ENCODE results near the gene IL3RA.
"Not testable (repeated sequence)": the region's sequence is repeated elsewhere in the genome, so short reads cannot be mapped to it uniquely, and the experiment has no call there.

IL3RA gene

GRCh38 chrX:1341545-1342184 is 5.1 kb downstream of the IL3RA start:
- peaks cover 6 to 9% of the 10 kb centered on the region in 2 donors for H3K9me3 ChIP-seq (replicated peaks in 1 of 2; ENCODE audit: control insufficient read depth in 2 of 2, insufficient read depth in 1 of 2, low read depth in 1 of 2, low read length in 2 of 2)
- H4K8ac ChIP-seq (ENCODE audit: low read depth, low read length): peak overlapping the region; percentile 20
- no peak overlapping the region for H3K27ac ChIP-seq (replicated peaks; ENCODE audit: low read length)
- no peaks in the 10 kb centered on the region for H3K27me3 ChIP-seq (ENCODE audit: control insufficient read depth in 3 of 3, insufficient read depth in 3 of 3, low read depth in 1 of 3, low read length in 3 of 3)
- no peak overlapping the region for H3K9ac ChIP-seq (ENCODE audit: low read depth, low read length, poor library complexity)
- peak overlapping the region; percentile 40 for H3K14ac ChIP-seq (ENCODE audit: low read length)
- H2BK120ac ChIP-seq (ENCODE audit: low read depth, low read length): no peak overlapping the region
- no peak overlapping the region for H2BK5ac ChIP-seq (ENCODE audit: low read length)
- WGBS, 2 donors (ENCODE audit: extremely low coverage in 2 of 2, insufficient read length in 2 of 2, insufficient replicate concordance in 1 of 2): no CpG with 5 or more reads among the region's 22 CpGs
- no peak overlapping the region for H2BK15ac ChIP-seq (ENCODE audit: low read length)
- no peak overlapping the region for H3K4me2 ChIP-seq (ENCODE audit: insufficient read depth, low read length, poor library complexity, severe bottlenecking)
- peak overlapping the region; percentile 80 for H3K23ac ChIP-seq (ENCODE audit: low read depth, low read length, poor library complexity)
- H4K91ac ChIP-seq (ENCODE audit: low read depth, low read length, poor library complexity): no peak overlapping the region
- no peaks in the 10 kb centered on the region for H3K4me1 ChIP-seq (ENCODE audit: control insufficient read depth in 2 of 2, insufficient read depth in 1 of 2, low read depth in 1 of 2, low read length in 2 of 2)
- no peak overlapping the region for H2BK12ac ChIP-seq (ENCODE audit: low read length)
- no peak for DNase-seq (ENCODE audit: low spot score)
- no peak overlapping the region for H2AFZ ChIP-seq (ENCODE audit: low read length)
- no peak overlapping the region for H3K18ac ChIP-seq (ENCODE audit: low read length)
- H3K4me3 ChIP-seq (ENCODE audit: low read length in 2 of 2): peak overlapping the region in 1 of 2 donors; percentile 0
- H3K4ac ChIP-seq (ENCODE audit: low read length): no peak overlapping the region
- peaks cover 6 to 7% of the 10 kb centered on the region in 2 donors for H3K36me3 ChIP-seq (replicated peaks in 1 of 2; ENCODE audit: control insufficient read depth in 2 of 2, insufficient read depth in 2 of 2, low read length in 2 of 2)
- H2AK5ac ChIP-seq (ENCODE audit: low read depth, low read length): no peak overlapping the region
- no peaks in the 10 kb centered on the region for H3K79me1 ChIP-seq (ENCODE audit: low read depth, low read length)

- not testable (repeated sequence) for H2BK120ac ChIP-seq (ENCODE audit: low read depth, low read length); H3K79me1 ChIP-seq (ENCODE audit: low read depth, low read length); H3K27me3 ChIP-seq (ENCODE audit: control insufficient read depth in 3 of 3, insufficient read depth in 3 of 3, low read depth in 1 of 3, low read length in 3 of 3); H2BK12ac ChIP-seq (ENCODE audit: low read length); H3K4me3 ChIP-seq (ENCODE audit: low read length in 2 of 2); H4K91ac ChIP-seq (ENCODE audit: low read depth, low read length, poor library complexity); H3K4me1 ChIP-seq (ENCODE audit: control insufficient read depth in 2 of 2, insufficient read depth in 1 of 2, low read depth in 1 of 2, low read length in 2 of 2); H3K27ac ChIP-seq (replicated peaks; ENCODE audit: low read length); H3K9ac ChIP-seq (ENCODE audit: low read depth, low read length, poor library complexity); DNase-seq (ENCODE audit: low spot score); H3K23ac ChIP-seq (ENCODE audit: low read depth, low read length, poor library complexity); H3K14ac ChIP-seq (ENCODE audit: low read length); H2AK5ac ChIP-seq (ENCODE audit: low read depth, low read length); H4K8ac ChIP-seq (ENCODE audit: low read depth, low read length); H2BK5ac ChIP-seq (ENCODE audit: low read length); H3K4me2 ChIP-seq (ENCODE audit: insufficient read depth, low read length, poor library complexity, severe bottlenecking); H2AFZ ChIP-seq (ENCODE audit: low read length); H3K36me3 ChIP-seq (replicated peaks in 1 of 2; ENCODE audit: control insufficient read depth in 2 of 2, insufficient read depth in 2 of 2, low read length in 2 of 2); H3K9me3 ChIP-seq (replicated peaks in 1 of 2; ENCODE audit: control insufficient read depth in 2 of 2, insufficient read depth in 1 of 2, low read depth in 1 of 2, low read length in 2 of 2); H2BK15ac ChIP-seq (ENCODE audit: low read length); H3K18ac ChIP-seq (ENCODE audit: low read length); H3K4ac ChIP-seq (ENCODE audit: low read length)
- no CpG with 5 or more reads among the region's 15 CpGs for WGBS, 2 donors (ENCODE audit: extremely low coverage in 2 of 2, insufficient read length in 2 of 2, insufficient replicate concordance in 1 of 2)
Measured at GRCh38 chrX:1349606-1350005, 13.0 kb downstream of the IL3RA start.

GRCh38 chrX:1351981-1352714 is 15.6 kb downstream of the IL3RA start:
- Histone ChIP-seq H2BK12ac (ENCODE audit: low read length) (no peak overlapping the region), H2AFZ (ENCODE audit: low read length) (no peak overlapping the region), H3K23ac (ENCODE audit: low read depth, low read length, poor library complexity) (peak overlapping the region; percentile 73), H2BK120ac (ENCODE audit: low read depth, low read length) (no peak overlapping the region), H3K14ac (ENCODE audit: low read length) (no peak overlapping the region), H4K91ac (ENCODE audit: low read depth, low read length, poor library complexity) (no peak overlapping the region), H3K36me3 (replicated peaks in 1 of 2; ENCODE audit: control insufficient read depth in 2 of 2, insufficient read depth in 2 of 2, low read length in 2 of 2) (no peaks in the 10 kb centered on the region), H3K18ac (ENCODE audit: low read length) (peak overlapping the region; percentile 83), H4K8ac (ENCODE audit: low read depth, low read length) (peak overlapping the region; percentile 17), H3K9ac (ENCODE audit: low read depth, low read length, poor library complexity) (peak overlapping the region; percentile 44), H2BK15ac (ENCODE audit: low read length) (no peak overlapping the region), H3K27ac (replicated peaks; ENCODE audit: low read length) (no peak overlapping the region), H3K4me1 (ENCODE audit: control insufficient read depth in 2 of 2, insufficient read depth in 1 of 2, low read depth in 1 of 2, low read length in 2 of 2) (peaks cover 5 to 7% of the 10 kb centered on the region in 2 donors), H3K4ac (ENCODE audit: low read length) (no peak overlapping the region), H3K9me3 (replicated peaks in 1 of 2; ENCODE audit: control insufficient read depth in 2 of 2, insufficient read depth in 1 of 2, low read depth in 1 of 2, low read length in 2 of 2) (peaks cover 0 to 4% of the 10 kb centered on the region in 2 donors), H2BK5ac (ENCODE audit: low read length) (no peak overlapping the region), H2AK5ac (ENCODE audit: low read depth, low read length) (no peak overlapping the region), H3K4me2 (ENCODE audit: insufficient read depth, low read length, poor library complexity, severe bottlenecking) (peak overlapping the region; percentile 11), H3K27me3 (ENCODE audit: control insufficient read depth in 3 of 3, insufficient read depth in 3 of 3, low read depth in 1 of 3, low read length in 3 of 3) (no peaks in the 10 kb centered on the region), H3K79me1 (ENCODE audit: low read depth, low read length) (peaks cover 2% of the 10 kb centered on the region), H3K4me3 (ENCODE audit: low read length in 2 of 2) (peak overlapping the region in 1 of 2 donors; percentile 35)
- no peak for DNase-seq (ENCODE audit: low spot score)
- WGBS, 2 donors (ENCODE audit: extremely low coverage in 2 of 2, insufficient read length in 2 of 2, insufficient replicate concordance in 1 of 2): no CpG with 5 or more reads among the region's 49 CpGs

All from neuronal stem cell (in vitro differentiated cells).